CD4-positive, alpha-beta T cell treated with Interleukin-4 for 4 hours (primary cell): ENCODE results near the gene DCDC2C.

Source experiments
- DNase-seq: peaks from one replicate; pipeline ENCODE4 v3.0.0-alpha.2; 2020

Gene DCDC2C

GRCh38 chr2:3840611-3841155 lies 137.3 kb downstream of the DCDC2C start:
- DNase-seq = no peak

GRCh38 chr2:3847397-3848052 lies 144.2 kb downstream of the DCDC2C start:
- no peak for DNase-seq

GRCh38 chr2:3848776-3849175 lies 145.4 kb downstream of the DCDC2C start:
- DNase-seq = no peak

GRCh38 chr2:3849213-3849612 lies 145.8 kb downstream of the DCDC2C start:
- DNase-seq = no peak

GRCh38 chr2:3857576-3857975 lies 154.2 kb downstream of the DCDC2C start:
- no peak for DNase-seq

- no peak for DNase-seq
Measured at GRCh38 chr2:3864943-3865865, 161.8 kb downstream of the DCDC2C start.

GRCh38 chr2:3867469-3867868 lies 164.1 kb downstream of the DCDC2C start:
- DNase-seq = no peak

GRCh38 chr2:3868012-3868805 lies 164.8 kb downstream of the DCDC2C start:
- no peak for DNase-seq

GRCh38 chr2:3870222-3870621 lies 166.8 kb downstream of the DCDC2C start:
- no peak for DNase-seq

GRCh38 chr2:3871002-3871401 lies 167.6 kb downstream of the DCDC2C start:
- DNase-seq = no peak

GRCh38 chr2:3872451-3872850 lies 169.1 kb downstream of the DCDC2C start:
- DNase-seq = no peak

GRCh38 chr2:3873899-3874298 lies 170.5 kb downstream of the DCDC2C start:
- no peak for DNase-seq

GRCh38 chr2:3876221-3876620 lies 172.8 kb downstream of the DCDC2C start:
- no peak for DNase-seq

- no peak for DNase-seq
Measured at GRCh38 chr2:3876685-3877084, 173.3 kb downstream of the DCDC2C start.

GRCh38 chr2:3885629-3886628 lies 182.6 kb downstream of the DCDC2C start:
- DNase-seq = no peak

GRCh38 chr2:3895021-3895420 lies 191.6 kb downstream of the DCDC2C start:
- no peak for DNase-seq
